BLaER1 treated with 17β-estradiol and CSF1 and Interleukin-3, amounts not matched to agents 10 nM and 100 nM (cell line): ENCODE data around the gene DTNA.
A peak's percentile ranks its signal among the peaks of the same experiment; 100 is the strongest.

ENCODE experiments used
- H3K27ac ChIP-seq, 11 experiments: shearing (Covaris generic); formaldehyde crosslinking; 2 replicates each; pipeline ENCODE4 v1.8.1; 2022
- H3K27me3 ChIP-seq, 11 experiments: shearing (Covaris generic); formaldehyde crosslinking; 2 replicates each; pipeline ENCODE4 v1.8.1; 2022
- H3K36me3 ChIP-seq, 11 experiments: shearing (Covaris generic); formaldehyde crosslinking; 2 replicates each; pipeline ENCODE4 v1.8.1; 2022
- H3K4me1 ChIP-seq, 10 experiments: shearing (Covaris generic); formaldehyde crosslinking; 2 replicates each; pipeline ENCODE4 v1.8.1; 2022
- H3K4me2 ChIP-seq, 11 experiments: shearing (Covaris generic); formaldehyde crosslinking; 2 replicates each; pipeline ENCODE4 v1.8.1; 2022
- H3K4me3 ChIP-seq, 10 experiments: shearing (Covaris generic); formaldehyde crosslinking; 2 replicates each; pipeline ENCODE4 v1.8.1; 2022
- H3K9ac ChIP-seq, 11 experiments: shearing (Covaris generic); formaldehyde crosslinking; 2 replicates each; pipeline ENCODE4 v1.8.1; 2022
- H3K9me3 ChIP-seq, 11 experiments: shearing (Covaris generic); formaldehyde crosslinking; replicated peaks in 1 of 11; 2 replicates each; pipeline ENCODE4 v1.8.1; 2022
- H4K20me1 ChIP-seq, 11 experiments: shearing (Covaris generic); formaldehyde crosslinking; 2 replicates each; pipeline ENCODE4 v1.8.1; 2022
- Cebpa-rat ChIP-seq, 11 experiments: shearing (Covaris generic); IDR thresholded peaks; 2 replicates each; pipeline ENCODE4 v1.8.1; 2022

The DTNA gene

GRCh38 chr18:34696671-34697070 is 13.4 kb upstream of the DTNA start:
- Histone ChIP-seq H3K4me3 (no peak overlapping the region), H3K36me3 (no peaks in the 10 kb centered on the region), H3K27ac (0 out of 22 replicates have a peak overlapping the region, but pooled peaks of 1 of the 11 experiments have one; percentile 4), H3K4me1 (peaks cover 11 to 28% (median 16%) of the 10 kb centered on the region in 10 experiments), H4K20me1 (no peaks in the 10 kb centered on the region), H3K9ac (no peak overlapping the region), H3K27me3 (no peaks in the 10 kb centered on the region), H3K9me3 (no peaks in the 10 kb centered on the region), H3K4me2 (peak overlapping the region in 9 of 11 experiments; percentile 36 to 60 (median 46); a peak in 15 of 22 replicates)
- TF ChIP-seq Cebpa-rat (IDR thresholded peaks at IDR 0.05) = no peak

- Histone ChIP-seq H3K9me3 (no peaks in the 10 kb centered on the region), H4K20me1 (no peaks in the 10 kb centered on the region), H3K4me2 (peak overlapping the region; percentile 36 to 60 (median 46)), H3K4me3 (no peak overlapping the region), H3K9ac (no peak overlapping the region), H3K4me1 (peaks cover 11 to 28% (median 16%) of the 10 kb centered on the region in 10 experiments), H3K27ac (peak overlapping the region in 6 of 11 experiments; percentile 4 to 24 (median 14); a peak in 7 of 22 replicates), H3K27me3 (no peaks in the 10 kb centered on the region), H3K36me3 (no peaks in the 10 kb centered on the region)
- TF ChIP-seq Cebpa-rat (IDR thresholded peaks at IDR 0.05) = no peak
These were observed 12.9 kb upstream of the DTNA start for GRCh38 chr18:34697233-34697632.

GRCh38 chr18:34697891-34698290 is 12.2 kb upstream of the DTNA start:
- TF ChIP-seq Cebpa-rat (IDR thresholded peaks at IDR 0.05) = no peak
- H3K27ac ChIP-seq = peak overlapping the region in 4 of 11 experiments; percentile 11 to 24 (median 20); a peak in 5 of 22 replicates
- H3K27me3 ChIP-seq = no peaks in the 10 kb centered on the region
- no peaks in the 10 kb centered on the region for H3K36me3 ChIP-seq
- H3K9me3 ChIP-seq = no peaks in the 10 kb centered on the region
- H3K9ac ChIP-seq = no peak overlapping the region
- H3K4me3 ChIP-seq = no peak overlapping the region
- H3K4me2 ChIP-seq = peak overlapping the region; percentile 36 to 60 (median 46)
- peaks cover 11 to 28% (median 16%) of the 10 kb centered on the region in 10 experiments for H3K4me1 ChIP-seq
- H4K20me1 ChIP-seq = no peaks in the 10 kb centered on the region

- H3K36me3 ChIP-seq = no peaks in the 10 kb centered on the region
- no peak overlapping the region for H3K4me3 ChIP-seq
- H4K20me1 ChIP-seq = no peaks in the 10 kb centered on the region
- H3K27me3 ChIP-seq = no peaks in the 10 kb centered on the region
- no peak overlapping the region for H3K27ac ChIP-seq
- no peak overlapping the region for H3K9ac ChIP-seq
- H3K4me1 ChIP-seq = peaks cover 11 to 18% (median 13%) of the 10 kb centered on the region in 10 experiments
- H3K4me2 ChIP-seq = no peak overlapping the region
- TF ChIP-seq Cebpa-rat (IDR thresholded peaks at IDR 0.05) = no peak
- H3K9me3 ChIP-seq = no peaks in the 10 kb centered on the region
These were observed 8.2 kb upstream of the DTNA start for GRCh38 chr18:34701911-34702310.

- Histone ChIP-seq H3K9me3 (no peaks in the 10 kb centered on the region), H3K4me3 (no peak overlapping the region), H3K9ac (no peak overlapping the region), H3K36me3 (no peaks in the 10 kb centered on the region), H3K27ac (no peak overlapping the region), H4K20me1 (no peaks in the 10 kb centered on the region), H3K4me1 (peaks cover 10 to 18% (median 13%) of the 10 kb centered on the region in 10 experiments; a peak in 19 of 20 replicates), H3K27me3 (no peaks in the 10 kb centered on the region), H3K4me2 (no peak overlapping the region)
- TF ChIP-seq Cebpa-rat (IDR thresholded peaks at IDR 0.05) = no peak
These were observed 7.3 kb upstream of the DTNA start for GRCh38 chr18:34702814-34703213.

GRCh38 chr18:34704074-34704473 is 6.0 kb upstream of the DTNA start:
- Histone ChIP-seq H3K9me3 (no peaks in the 10 kb centered on the region), H4K20me1 (no peaks in the 10 kb centered on the region), H3K36me3 (no peaks in the 10 kb centered on the region), H3K27me3 (no peaks in the 10 kb centered on the region), H3K4me2 (no peak overlapping the region), H3K4me3 (no peak overlapping the region), H3K9ac (no peak overlapping the region), H3K4me1 (peaks cover 8 to 25% (median 17%) of the 10 kb centered on the region in 10 experiments; a peak in 14 of 20 replicates), H3K27ac (no peak overlapping the region)
- TF ChIP-seq Cebpa-rat (IDR thresholded peaks at IDR 0.05) = no peak

GRCh38 chr18:34704823-34705222 is 5.3 kb upstream of the DTNA start:
- H3K4me2 ChIP-seq = no peak overlapping the region
- no peak overlapping the region for H3K9ac ChIP-seq
- no peaks in the 10 kb centered on the region for H3K27me3 ChIP-seq
- H3K4me1 ChIP-seq = peaks cover 8 to 32% (median 22%) of the 10 kb centered on the region in 10 experiments; a peak in 14 of 20 replicates
- H3K9me3 ChIP-seq = no peaks in the 10 kb centered on the region
- no peaks in the 10 kb centered on the region for H3K36me3 ChIP-seq
- no peaks in the 10 kb centered on the region for H4K20me1 ChIP-seq
- no peak for TF ChIP-seq Cebpa-rat (IDR thresholded peaks at IDR 0.05)
- no peak overlapping the region for H3K27ac ChIP-seq
- no peak overlapping the region for H3K4me3 ChIP-seq

- no peak overlapping the region for H3K9ac ChIP-seq
- H3K9me3 ChIP-seq = no peaks in the 10 kb centered on the region
- no peak for TF ChIP-seq Cebpa-rat (IDR thresholded peaks at IDR 0.05)
These were observed 2.4 kb upstream of the DTNA start for GRCh38 chr18:34707670-34708069.

GRCh38 chr18:34709104-34709503 is 994 bp upstream of the DTNA start:
- Histone ChIP-seq H4K20me1 (no peaks in the 10 kb centered on the region), H3K9ac (peak overlapping the region in 4 of 11 experiments; percentile 7 to 80 (median 72); a peak in 5 of 22 replicates), H3K9me3 (peaks cover 0 to 5% (median 0%) of the 10 kb centered on the region in 11 experiments; a peak in 3 of 22 replicates), H3K4me2 (peak overlapping the region in 8 of 11 experiments; percentile 2 to 87 (median 54); a peak in 13 of 22 replicates), H3K27ac (peak overlapping the region in 4 of 11 experiments; percentile 62 to 91 (median 81); a peak in 8 of 22 replicates), H3K4me1 (peaks cover 8 to 59% (median 25%) of the 10 kb centered on the region in 10 experiments; a peak in 14 of 20 replicates), H3K4me3 (0 out of 20 replicates have a peak overlapping the region, but pooled peaks of 1 of the 10 experiments have one; percentile 3), H3K36me3 (no peaks in the 10 kb centered on the region), H3K27me3 (no peaks in the 10 kb centered on the region)
- peak in 5 of 11 experiments; percentile 51 to 88 (median 75); a peak in 8 of 22 replicates for TF ChIP-seq Cebpa-rat (IDR thresholded peaks at IDR 0.05)

More at GRCh38 chr18:34707670-34708069, 2.4 kb upstream of the DTNA start:
- no peaks in the 10 kb centered on the region for H3K27me3 ChIP-seq
- no peaks in the 10 kb centered on the region for H4K20me1 ChIP-seq
- H3K36me3 ChIP-seq = no peaks in the 10 kb centered on the region
- H3K4me3 ChIP-seq = no peak overlapping the region
- peak overlapping the region in 3 of 11 experiments; percentile 15 to 91 (median 82); a peak in 2 of 22 replicates for H3K27ac ChIP-seq
- H3K4me2 ChIP-seq = peak overlapping the region in 10 of 11 experiments; percentile 1 to 76 (median 36); a peak in 14 of 22 replicates
- peaks cover 8 to 59% (median 25%) of the 10 kb centered on the region in 10 experiments; a peak in 14 of 20 replicates for H3K4me1 ChIP-seq
